K562 (cell line): ENCODE measurements around the gene TBXAS1. TPM values are rescaled to one million over a fixed set of nuclear protein-coding genes. Genes with fewer than 3 reads are reported as not detected.

Experiments used
- GTF2E2 ChIP-seq: fragments of 200-800 bp; sonication (Bioruptor generic); IDR thresholded peaks from 2 replicates; pipeline ENCODE4 v1.6.1; 2016; ENCODE audit warnings: missing genetic modification characterization, missing compliant biosample characterization
- polyA plus RNA-seq, 8 experiments: library from polyadenylated mRNA; depleted of rRNA in 4 of 8; stranded (reverse) in 5 of 8; unstranded in 3 of 8; fragments of >200 nt; fragmentation: Nextera tagmentation in 2 of 8; fragmentation: Illumina TruSeq in 1 of 8; extraction: Ambion mirVana in 2 of 8; extraction: Trizol in 1 of 8; gene quantifications; 2 replicates each; pipeline versions ENCODE4 v1.2.1 to v1.2.3, GENCODE V29; 2011 to 2014; ENCODE audit warnings: inconsistent platforms in 1 of 8, missing spikeins in 1 of 8
- total RNA-seq, 7 experiments: library from RNA; depleted of rRNA in 6 of 7; stranded (reverse); fragments of >200 nt in 6 of 7; fragmentation: Illumina TruSeq in 2 of 7; extraction: Trizol in 2 of 7; gene quantifications; 2 replicates each; pipeline versions ENCODE4 v1.2.1 to v1.2.3, GENCODE V29; 2011 to 2021; ENCODE audit warnings: low replicate concordance in 1 of 7
- TF ChIP-seq, protein P1 (sequence below): fragments of 200-600 bp; sonication (generic); IDR thresholded peaks from one replicate; pipeline ENCODE4 v1.6.1; 2012; ENCODE audit warnings: mild to moderate bottlenecking, low read depth, low read length, inconsistent platforms

The TBXAS1 gene
- total and polyA plus RNA-seq, 9 of the 15 experiments (the other 6 are each of a cell fraction or from before 2014, with no cell fraction given): 1.1 to 8.3 (median 1.9) TPM

DNA sequence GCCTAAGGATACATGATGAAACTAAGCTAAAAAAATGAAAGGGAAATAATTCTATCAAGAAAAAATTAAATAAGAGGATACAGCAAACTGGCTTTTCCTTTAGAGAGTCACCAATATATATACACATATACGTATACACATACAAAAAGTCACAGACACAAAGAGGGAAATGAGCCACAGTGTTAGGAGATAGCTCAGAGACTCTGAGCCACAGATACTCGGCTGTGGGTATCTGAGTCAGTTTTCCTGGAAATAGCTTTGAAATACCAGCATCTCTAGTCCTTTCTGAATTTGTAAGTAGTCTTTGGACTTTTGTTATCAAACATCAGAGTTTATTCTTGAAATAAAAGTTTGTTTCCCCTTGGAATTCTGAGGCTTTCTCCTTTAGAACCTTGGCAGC is 111.8 kb downstream of the TBXAS1 start (continued):
- TF ChIP-seq, protein P1, sequence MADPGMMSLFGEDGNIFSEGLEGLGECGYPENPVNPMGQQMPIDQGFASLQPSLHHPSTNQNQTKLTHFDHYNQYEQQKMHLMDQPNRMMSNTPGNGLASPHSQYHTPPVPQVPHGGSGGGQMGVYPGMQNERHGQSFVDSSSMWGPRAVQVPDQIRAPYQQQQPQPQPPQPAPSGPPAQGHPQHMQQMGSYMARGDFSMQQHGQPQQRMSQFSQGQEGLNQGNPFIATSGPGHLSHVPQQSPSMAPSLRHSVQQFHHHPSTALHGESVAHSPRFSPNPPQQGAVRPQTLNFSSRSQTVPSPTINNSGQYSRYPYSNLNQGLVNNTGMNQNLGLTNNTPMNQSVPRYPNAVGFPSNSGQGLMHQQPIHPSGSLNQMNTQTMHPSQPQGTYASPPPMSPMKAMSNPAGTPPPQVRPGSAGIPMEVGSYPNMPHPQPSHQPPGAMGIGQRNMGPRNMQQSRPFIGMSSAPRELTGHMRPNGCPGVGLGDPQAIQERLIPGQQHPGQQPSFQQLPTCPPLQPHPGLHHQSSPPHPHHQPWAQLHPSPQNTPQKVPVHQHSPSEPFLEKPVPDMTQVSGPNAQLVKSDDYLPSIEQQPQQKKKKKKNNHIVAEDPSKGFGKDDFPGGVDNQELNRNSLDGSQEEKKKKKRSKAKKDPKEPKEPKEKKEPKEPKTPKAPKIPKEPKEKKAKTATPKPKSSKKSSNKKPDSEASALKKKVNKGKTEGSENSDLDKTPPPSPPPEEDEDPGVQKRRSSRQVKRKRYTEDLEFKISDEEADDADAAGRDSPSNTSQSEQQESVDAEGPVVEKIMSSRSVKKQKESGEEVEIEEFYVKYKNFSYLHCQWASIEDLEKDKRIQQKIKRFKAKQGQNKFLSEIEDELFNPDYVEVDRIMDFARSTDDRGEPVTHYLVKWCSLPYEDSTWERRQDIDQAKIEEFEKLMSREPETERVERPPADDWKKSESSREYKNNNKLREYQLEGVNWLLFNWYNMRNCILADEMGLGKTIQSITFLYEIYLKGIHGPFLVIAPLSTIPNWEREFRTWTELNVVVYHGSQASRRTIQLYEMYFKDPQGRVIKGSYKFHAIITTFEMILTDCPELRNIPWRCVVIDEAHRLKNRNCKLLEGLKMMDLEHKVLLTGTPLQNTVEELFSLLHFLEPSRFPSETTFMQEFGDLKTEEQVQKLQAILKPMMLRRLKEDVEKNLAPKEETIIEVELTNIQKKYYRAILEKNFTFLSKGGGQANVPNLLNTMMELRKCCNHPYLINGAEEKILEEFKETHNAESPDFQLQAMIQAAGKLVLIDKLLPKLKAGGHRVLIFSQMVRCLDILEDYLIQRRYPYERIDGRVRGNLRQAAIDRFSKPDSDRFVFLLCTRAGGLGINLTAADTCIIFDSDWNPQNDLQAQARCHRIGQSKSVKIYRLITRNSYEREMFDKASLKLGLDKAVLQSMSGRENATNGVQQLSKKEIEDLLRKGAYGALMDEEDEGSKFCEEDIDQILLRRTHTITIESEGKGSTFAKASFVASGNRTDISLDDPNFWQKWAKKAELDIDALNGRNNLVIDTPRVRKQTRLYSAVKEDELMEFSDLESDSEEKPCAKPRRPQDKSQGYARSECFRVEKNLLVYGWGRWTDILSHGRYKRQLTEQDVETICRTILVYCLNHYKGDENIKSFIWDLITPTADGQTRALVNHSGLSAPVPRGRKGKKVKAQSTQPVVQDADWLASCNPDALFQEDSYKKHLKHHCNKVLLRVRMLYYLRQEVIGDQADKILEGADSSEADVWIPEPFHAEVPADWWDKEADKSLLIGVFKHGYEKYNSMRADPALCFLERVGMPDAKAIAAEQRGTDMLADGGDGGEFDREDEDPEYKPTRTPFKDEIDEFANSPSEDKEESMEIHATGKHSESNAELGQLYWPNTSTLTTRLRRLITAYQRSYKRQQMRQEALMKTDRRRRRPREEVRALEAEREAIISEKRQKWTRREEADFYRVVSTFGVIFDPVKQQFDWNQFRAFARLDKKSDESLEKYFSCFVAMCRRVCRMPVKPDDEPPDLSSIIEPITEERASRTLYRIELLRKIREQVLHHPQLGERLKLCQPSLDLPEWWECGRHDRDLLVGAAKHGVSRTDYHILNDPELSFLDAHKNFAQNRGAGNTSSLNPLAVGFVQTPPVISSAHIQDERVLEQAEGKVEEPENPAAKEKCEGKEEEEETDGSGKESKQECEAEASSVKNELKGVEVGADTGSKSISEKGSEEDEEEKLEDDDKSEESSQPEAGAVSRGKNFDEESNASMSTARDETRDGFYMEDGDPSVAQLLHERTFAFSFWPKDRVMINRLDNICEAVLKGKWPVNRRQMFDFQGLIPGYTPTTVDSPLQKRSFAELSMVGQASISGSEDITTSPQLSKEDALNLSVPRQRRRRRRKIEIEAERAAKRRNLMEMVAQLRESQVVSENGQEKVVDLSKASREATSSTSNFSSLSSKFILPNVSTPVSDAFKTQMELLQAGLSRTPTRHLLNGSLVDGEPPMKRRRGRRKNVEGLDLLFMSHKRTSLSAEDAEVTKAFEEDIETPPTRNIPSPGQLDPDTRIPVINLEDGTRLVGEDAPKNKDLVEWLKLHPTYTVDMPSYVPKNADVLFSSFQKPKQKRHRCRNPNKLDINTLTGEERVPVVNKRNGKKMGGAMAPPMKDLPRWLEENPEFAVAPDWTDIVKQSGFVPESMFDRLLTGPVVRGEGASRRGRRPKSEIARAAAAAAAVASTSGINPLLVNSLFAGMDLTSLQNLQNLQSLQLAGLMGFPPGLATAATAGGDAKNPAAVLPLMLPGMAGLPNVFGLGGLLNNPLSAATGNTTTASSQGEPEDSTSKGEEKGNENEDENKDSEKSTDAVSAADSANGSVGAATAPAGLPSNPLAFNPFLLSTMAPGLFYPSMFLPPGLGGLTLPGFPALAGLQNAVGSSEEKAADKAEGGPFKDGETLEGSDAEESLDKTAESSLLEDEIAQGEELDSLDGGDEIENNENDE: no peak
- 0 out of 2 replicates have a peak, but pooled peaks have one; percentile 17 for TF ChIP-seq GTF2E2 (tag)
